Pulmonary artery endothelial cell (primary cell): ENCODE data around the gene TUBAL3. TPM values are rescaled to one million over a fixed set of nuclear protein-coding genes. Genes with fewer than 3 reads are reported as not detected.
"Not testable (repeated sequence)": the region's sequence is repeated elsewhere in the genome, so short reads cannot be mapped to it uniquely, and the experiment has no call there.

Experiments
- DNase-seq: peaks from one replicate; pipeline ENCODE4 v3.0.0-alpha.2; 2011; ENCODE audit warnings: low read depth, low spot score
- total RNA-seq: library from RNA; depleted of rRNA; stranded (reverse); fragments of >200 nt; gene quantifications from 2 replicates; pipeline ENCODE4 v1.2.3, GENCODE V29; 2014

TUBAL3 gene
- total RNA-seq, 1 donor from 2014 or later = 0.73 TPM

DNA sequence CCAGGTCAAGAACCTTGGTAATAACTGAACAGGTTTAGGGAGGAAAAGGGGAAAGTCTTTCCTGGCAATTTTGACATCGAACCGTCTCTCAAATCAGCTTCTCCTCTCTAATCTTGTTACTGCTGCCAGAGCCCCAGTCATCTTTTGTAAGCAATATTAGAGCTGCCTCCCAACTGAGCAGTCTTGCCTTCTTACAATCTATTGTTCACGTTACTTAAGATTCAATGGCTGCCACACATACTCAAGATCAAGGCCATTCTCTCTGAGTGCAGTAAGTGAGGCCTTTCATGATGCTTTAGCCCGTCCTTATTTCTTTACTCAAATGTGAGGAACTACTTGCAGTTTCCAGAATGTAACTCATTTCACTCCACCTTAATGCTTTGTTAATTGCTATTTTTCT is 20.1 kb upstream of the TUBAL3 start:
- DNase-seq = no peak

DNA sequence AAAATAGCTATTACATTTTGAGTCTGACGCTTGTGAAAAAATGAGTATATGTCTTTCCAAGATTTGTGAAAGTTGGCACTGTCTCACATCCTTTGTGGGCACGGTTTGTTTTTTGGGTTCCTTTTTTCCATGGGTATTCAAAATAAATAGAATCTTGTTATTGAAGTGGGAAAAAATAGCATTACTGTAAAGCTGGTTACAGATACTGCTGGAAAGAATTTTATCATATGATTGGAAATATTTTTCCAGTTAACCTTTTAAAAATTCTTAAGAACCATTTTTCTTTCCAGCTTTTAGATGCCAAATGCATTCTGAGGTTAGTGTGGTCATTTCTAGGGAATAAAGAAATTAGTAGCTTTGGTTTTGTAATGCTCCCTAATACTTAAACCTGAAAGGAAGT is 19.1 kb upstream of the TUBAL3 start:
- DNase-seq = no peak

DNA sequence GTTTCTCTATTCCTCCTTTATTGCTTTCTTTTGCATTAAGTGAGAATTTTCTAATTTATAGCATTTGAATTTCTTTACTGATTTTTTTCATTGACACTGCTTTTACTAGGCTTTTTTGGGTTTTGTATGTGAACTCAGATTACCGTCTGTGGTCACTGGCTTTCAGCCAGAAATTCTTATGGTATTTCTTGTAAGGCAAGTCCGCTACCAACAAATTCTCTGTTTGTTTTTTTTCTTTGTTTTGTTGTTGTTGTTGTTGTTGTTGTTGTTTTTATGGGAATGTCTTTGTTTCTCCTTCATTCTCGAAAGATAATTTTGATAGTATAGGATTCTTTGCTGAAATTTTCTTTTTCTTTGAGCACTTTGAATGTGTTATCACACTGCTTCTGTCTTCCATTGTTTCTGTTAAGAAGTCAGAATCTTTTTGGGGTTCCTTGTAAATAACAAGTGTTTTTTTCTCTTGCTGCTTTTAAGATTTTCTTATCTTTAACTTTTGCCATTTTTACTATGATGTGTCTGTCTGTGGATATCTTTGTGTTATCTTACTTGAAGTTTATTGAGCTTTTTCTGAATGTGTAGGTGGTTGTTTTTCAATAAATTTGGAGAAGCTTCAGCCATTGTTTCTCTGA is 15.0 kb upstream of the TUBAL3 start:
- DNase-seq = no peak

DNA sequence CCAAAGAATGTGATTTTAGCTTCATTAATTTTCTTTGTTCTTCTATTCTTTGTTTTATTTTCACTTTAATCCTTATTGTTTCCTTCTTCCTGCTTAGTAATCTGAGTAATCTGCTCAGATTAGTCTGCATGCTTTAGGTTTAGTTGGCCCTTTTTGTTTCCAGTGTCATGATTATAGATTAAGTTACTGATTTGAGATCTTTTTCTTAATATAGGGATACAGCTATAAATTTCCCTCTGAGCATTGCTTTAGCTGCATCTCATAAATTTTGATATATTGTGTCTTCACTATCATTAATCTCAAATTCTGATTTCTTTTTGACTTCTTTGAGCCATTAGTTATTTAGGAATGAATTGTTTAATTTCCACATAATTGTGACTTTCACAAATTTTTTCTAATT is 14.0 kb upstream of the TUBAL3 start:
- no peak for DNase-seq

DNA sequence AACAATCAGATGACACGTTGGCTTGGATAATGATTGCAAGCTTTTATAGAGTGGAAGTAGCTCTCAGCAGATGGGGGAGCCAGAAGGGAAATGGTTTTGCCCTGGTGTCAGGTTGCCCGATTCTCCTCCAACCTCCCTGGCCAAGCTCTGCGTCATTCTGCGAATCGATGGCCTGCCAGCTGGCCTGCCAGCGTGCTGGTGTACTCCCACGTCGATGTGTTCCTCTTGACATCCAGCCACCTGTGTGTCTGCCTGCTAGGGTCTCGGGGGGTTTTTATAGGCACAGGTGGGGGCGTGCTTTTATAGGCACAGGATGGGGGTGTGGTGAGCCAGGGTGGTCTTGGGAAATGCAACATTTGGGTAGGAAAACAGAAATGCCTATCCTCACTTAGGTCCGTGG is 12.4 kb upstream of the TUBAL3 start:
- DNase-seq = no peak

DNA sequence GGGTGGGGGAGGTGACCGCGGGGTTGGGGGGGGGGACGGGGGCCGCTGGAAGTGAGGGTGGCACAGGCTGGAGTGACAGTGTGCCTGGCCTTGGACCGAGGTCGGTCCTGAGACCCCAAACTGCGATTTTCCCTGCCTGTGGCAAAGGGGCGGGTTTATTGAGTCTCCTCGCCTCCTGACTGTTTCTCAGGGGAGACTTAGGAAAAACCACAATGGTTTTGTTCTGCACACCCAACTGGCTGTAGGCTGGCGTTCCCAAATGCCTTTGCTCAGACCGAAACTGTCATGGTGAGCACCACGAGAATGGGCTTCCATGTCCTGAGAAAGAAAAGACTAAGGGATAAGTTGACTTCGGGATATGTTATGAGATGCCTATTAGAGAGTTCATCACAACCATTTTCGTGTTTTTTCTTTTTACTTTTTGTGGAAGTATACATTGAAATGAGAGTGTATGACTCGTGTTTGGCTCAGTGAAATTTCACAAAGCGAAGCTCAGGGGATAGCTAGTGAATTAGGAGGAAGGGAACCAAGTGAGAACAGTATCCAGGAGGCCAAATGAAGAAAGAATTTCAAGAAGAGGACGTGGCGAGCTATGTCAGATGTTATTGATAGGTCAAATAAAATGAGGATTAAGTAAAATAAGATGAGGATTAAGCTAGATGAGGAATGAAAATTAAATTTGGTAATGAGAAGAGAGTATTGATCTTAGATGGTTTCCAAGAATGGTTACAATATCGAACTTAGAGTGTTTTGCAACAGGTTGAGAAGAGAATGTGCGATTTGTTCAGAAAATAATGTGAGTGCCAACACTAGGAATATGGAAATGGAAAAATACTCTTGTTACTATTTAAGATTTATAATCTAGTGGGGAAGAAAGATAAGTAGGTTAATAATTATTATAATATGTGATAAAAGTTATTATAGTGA is 8.6 kb upstream of the TUBAL3 start:
- no peak for DNase-seq

DNA sequence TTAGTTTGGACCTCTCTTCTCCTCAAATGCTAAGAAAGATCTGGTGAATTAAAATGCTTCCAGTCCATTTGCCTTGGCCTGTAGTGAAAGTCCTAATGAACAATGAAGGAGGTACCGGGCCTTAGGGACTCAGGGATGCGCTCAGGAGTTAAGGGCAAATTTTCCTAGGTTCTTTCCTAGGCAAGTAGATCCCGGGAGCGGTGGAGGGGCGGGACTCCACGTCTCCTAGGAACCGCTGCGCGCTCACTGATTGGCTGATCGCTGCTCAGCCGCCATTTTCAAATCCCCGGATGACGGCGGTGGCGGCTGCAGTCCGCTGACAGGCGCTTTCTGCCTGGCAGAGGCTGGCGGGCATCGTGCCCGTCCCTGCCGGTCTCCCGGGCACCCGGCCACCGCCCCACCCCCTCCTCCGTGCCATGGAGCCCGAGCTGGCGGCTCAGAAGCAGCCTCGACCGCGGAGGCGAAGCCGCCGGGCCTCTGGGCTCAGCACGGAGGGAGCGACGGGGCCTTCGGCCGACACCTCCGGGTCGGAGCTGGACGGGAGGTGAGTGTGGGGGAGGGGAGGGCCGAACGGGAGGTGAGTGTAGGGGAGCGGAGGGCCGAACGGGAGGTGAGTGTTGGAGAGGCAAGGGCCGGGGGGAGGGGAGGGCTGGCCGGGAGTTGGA is 7.8 kb upstream of the TUBAL3 start, which contains the start of gene NET1:
TSS of gene NET1 (plus strand) at position 281 of the 665 bp plus-strand sequence. CDS start at position 417, 136 bp downstream.
- peak; percentile 66 for DNase-seq

DNA sequence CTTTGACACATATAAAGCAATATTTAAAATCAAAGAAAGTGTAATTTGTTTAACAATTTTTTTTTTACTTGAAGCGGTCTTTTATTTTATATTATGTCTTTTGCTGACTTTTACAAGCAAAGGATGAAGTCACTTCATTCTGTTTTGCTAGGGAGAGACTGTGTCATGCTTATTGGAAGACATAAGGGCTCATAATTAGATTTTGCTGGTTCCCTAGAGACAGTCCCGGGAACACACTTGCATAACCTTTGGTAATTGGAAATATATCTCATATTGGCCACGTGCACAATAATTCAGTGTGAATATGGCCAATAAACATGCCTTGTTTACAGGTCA is 7.3 kb upstream of the TUBAL3 start:
- DNase-seq = no peak

DNA sequence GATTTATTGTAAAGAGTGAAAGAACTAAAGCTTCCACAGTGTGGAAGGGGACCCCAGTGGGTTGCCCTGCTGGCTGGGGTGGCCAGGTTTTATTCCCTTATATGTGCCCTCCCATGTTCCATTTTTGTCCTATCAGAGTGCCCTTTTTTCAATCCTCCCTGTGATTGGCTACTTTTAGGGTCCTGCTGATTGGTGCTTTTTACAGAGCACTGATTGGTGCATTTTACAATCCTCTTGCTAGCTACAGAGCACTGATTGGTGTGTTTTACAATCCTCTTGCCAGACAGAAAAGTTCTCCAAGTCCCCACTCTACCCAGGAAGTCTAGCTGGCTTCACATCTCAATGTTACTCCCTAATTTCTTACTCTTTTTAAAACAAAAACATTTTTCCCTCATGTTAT is 6.2 kb upstream of the TUBAL3 start:
- DNase-seq = not testable (repeated sequence)

DNA sequence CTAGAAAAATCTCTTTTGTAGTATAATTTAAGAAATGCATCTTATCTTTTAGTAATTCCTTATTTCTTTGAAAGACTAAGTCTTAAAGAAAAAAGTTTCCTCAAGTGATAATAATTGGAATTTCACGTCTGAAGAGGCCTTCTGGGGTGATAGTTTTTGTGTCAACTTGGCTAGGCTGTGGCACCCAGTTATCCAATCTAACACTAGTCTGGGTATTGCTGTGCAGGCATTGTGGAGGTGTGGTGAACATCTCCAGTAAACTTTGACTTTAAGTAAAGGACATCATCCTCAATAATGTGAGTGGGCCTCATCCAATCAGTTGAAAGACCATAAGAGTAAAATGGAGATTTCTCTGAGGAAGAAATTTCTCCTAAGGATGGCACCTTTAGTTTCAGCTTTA is 2.3 kb upstream of the TUBAL3 start:
- no peak for DNase-seq

DNA sequence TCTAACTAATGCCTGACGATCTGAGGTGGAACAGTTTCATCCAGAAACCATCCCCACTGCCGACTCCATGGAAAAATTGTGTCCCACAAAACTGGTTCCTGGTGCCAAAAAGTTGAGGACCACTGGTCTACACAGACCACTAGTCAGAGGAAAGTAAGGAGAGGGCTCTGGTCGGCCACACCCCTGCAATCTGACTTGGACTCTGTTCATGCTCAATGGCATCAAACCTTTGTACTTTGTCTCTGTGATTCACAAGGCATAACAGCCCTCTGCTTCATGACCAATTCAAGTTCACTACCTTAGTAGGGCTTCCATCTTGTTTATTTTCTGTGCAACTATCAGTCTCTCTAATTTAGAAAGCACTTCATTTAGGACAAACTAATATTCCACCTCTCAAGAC is 1.8 kb downstream of the TUBAL3 start:
- DNase-seq = no peak

DNA sequence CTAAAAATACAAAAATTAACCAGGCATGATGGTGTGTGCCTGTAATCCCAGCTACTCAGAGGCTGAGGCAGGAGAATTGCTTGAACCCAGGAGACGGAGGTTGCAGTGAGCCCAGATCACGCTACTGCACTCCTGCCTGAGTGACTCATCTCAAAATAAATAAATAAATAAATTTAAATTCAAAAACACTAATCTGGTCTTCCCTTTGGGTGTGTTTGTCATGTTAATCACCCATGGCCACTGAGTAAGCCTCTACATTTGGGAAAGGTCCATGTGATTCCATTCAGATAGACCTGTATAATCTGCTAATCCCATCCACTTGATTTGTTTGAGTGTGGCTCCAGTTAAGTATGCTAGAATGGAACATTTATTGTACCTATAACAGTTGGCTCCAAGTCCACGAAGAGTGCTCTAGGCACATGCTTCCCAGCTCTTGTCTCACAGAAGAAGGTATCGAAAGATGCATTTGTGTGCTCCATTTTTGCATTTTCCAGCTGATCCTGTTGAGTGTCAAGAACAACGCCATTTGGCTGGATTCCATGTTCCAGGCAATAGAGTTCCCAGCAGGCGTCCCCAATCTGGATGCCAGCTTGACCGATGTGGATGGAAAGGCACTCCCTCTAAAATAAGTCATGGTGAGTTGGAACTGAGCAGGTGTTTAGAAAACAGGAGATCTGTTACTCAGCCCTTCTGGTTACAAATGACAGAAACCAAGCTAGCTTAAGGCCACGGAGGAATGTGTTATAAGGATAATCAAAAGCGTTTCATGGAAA is 4.0 kb downstream of the TUBAL3 start:
- DNase-seq = no peak

DNA sequence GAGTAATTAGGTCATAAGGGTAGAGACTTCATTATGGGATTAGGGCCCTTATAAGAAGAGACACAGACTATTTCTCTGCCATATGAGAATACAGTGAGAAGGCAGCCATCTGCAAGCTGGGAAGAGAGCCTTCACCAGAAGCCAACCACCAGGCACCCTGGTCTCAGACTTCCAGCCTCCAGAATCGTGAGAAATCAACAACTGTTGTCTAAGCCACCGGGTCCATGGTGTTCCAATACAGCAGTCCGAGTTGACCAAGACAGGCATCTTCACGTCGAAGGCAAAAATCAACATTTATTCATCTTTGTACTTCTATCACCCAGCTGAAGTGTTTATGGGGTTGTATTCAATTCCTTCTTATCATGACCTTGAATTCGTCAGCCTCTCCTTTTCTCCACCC is 5.3 kb downstream of the TUBAL3 start:
- DNase-seq = no peak

DNA sequence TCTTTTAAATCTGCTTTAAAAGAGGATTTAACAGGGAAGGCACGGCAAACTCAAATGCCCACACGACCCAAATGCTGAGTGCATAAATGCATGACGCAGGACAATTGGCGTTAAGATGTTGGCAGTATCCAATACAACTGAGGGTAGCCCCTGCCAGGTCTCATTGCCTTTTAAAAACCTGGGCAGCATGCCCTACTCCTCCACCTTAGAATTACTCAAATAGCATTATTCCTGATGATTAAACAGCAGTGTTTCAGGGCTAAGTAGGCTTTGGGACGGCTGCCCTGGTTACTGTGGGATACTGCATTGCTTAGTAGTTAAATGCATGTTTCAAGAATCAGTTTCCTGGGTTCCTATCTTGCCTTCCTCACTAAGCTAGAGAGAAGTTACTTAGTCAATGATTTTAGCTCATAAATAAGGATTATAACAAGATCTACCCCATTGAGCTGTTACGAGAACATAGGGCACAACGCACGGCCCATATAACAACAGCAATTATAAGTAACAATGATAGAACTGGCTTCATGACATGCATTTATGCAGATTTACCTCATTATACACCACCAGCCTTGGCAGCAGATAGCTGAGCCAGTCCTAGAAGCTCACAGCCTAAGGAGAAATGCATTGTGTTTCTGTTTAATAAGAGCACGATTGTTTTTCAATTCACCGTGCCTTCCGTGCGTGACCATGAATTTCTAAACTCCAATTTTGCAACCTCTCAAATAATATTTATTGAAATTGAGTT is 7.9 kb downstream of the TUBAL3 start:
- DNase-seq = no peak

DNA sequence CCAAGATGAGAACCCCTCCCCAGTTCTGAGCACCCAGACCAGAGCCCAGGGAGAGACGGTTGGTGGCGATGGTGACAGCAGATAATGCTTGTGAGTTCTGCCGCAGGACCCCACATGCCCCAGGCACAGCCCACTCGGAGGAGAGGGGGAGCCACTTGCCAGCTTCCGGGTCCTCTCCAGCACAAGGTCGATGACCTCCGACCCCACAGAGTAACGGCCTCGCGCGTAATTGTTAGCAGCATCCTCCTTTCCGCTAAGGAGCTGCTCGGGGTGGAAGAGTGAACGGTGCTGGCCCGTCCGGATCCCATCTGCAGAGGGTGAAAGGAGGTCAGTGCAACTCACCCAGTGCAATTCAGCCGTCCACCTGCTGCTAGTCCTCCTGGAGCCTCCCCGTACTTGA is 9.5 kb downstream of the TUBAL3 start:
- DNase-seq = no peak

DNA sequence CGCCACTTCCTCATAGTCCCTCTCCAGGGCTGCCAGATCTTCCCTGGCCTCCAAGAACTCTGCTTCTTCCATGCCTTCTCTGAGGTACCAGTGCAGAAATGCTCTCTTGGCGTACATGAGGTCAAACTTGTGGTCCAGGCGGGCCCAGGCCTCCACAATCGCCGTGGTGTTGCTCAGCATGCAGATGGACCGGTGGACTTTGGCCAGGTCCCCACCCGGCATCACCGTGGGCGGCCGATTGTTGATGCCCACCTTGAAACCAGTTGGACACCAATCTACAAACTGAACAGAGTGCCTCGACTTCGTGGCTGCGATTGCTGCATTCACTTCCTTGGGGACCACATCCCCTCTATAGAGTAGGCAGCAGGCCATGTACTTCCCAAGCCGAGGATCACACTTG is 11.1 kb downstream of the TUBAL3 start:
- DNase-seq = no peak

DNA sequence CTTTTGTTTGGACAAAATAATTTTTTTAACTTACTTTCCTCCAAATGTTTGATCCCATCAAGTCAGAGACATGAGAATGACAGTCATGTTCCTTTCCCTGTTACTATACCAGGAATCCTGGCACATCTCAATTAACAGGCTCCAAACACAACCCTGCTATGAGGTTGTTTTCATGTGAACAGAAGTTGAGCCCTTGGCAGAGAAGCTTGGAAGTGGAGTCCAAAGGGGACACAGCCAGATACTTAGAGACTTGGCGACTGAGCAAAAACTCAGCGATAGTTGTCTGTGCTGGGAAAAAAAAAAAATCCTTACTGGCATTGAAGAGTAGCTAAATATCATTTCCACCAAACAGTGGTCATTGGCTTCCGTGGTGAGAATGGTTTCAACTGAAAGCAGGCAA is 12.8 kb downstream of the TUBAL3 start:
- no peak for DNase-seq

DNA sequence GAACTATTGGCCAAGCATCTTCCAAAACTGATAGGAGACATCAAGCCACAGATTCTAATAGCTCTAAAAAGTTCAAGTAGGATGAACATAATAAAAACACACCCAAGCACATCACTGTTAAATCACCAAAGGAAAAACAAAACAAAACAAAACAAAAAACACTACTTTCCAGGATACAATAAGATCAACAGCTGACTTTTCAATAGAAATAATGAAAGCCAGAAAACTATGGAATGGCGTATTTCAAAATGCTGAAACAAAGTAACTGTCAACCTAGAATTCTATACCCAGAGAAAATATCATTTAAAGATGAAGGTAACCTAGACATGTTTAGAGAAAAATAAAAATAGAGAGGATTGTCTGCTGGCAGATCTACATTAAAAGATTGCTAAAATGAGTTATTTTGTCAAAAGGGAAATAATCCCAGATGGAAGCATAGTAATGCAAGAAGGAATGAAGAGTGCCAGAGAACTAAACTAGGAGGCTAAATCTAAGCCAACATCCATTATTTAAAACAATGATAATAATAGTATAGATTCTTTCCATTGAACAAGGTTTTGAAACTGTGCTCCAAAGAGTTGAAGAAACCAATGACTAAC is 13.9 kb downstream of the TUBAL3 start:
- DNase-seq = no peak

DNA sequence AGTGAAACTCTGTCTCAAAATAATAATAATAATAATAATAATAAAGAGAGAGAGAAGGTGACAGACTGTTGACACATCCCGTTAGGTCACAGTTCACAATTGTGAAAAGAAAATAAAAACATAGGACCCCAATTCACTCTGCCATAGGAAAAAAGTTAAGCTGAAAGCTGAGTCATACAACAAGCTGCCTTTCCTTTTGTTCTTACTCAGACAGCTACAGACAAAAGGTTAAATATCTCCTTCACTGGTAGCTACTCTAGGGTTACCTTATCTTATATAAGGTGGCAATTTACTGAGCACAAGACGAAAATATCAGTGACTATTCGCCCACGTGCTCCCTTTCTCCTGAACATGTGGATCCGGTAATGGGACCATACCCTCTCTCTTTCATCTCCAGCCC is 17.5 kb downstream of the TUBAL3 start:
- no peak for DNase-seq

DNA sequence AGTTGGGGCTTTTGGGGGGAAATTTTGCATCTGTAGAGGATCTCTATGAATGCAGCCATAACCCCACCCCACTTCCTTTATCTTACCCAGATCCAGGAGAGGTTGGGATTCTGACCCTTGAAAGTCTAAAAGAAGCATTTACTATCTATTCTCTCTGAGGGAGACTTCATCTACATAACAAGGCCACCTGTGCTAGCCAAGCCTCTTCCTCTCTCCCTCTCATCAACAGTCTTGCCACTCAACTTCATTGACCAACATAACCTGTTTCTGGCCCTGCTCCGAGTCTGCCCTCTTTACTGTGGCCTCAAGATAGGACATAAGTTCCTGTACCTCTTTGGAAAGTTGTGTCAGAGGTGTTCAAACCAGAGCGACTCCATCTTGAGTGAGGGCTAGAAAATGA is 19.4 kb downstream of the TUBAL3 start:
- no peak for DNase-seq

DNA sequence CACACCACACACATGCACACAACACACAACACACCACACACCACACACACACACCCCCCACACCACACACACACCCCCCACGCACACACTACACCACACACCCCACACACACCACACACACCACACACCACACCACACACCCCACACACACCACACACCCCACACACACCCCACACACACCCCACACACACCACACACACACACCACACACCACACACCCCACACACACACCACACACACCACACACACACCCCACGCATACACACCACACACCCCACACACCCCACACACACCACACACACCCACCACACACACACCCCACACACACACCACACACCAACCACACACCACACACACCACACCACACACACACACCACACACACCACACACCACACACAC is 23.4 kb downstream of the TUBAL3 start:
- DNase-seq = no peak
